Mesothelial cell of epicardium (in vitro differentiated cells): Measurements from ENCODE around the gene ARHGAP25. TPM values are rescaled to one million over a fixed set of nuclear protein-coding genes. Genes with fewer than 3 reads are reported as not detected.

Source experiments
- DNase-seq, 2 experiments: peaks; one replicate each; pipeline ENCODE4 v3.0.0; 2021; ENCODE audit warnings: low spot score in 2 of 2; ENCODE audit not compliant: unreplicated experiment in 2 of 2
- H3K27ac Mint-ChIP-seq: 2 replicates; pipeline ENCODE4 v1.8.0; 2021; ENCODE audit warnings: mixed read lengths
- H3K27me3 Mint-ChIP-seq: 2 replicates; pipeline ENCODE4 v1.8.0; 2021; ENCODE audit warnings: low read depth, mixed read lengths
- H3K36me3 Mint-ChIP-seq: 2 replicates; pipeline ENCODE4 v1.8.0; 2021; ENCODE audit warnings: mixed read lengths
- H3K4me1 Mint-ChIP-seq: 2 replicates; pipeline ENCODE4 v1.8.0; 2021; ENCODE audit warnings: mixed read lengths
- H3K4me3 Mint-ChIP-seq: 2 replicates; pipeline ENCODE4 v1.8.0; 2021; ENCODE audit warnings: mild to moderate bottlenecking, moderate library complexity, mixed read lengths
- H3K9me3 Mint-ChIP-seq: 2 replicates; pipeline ENCODE4 v1.8.0; 2021; ENCODE audit warnings: mixed read lengths
- total RNA-seq: library from RNA; stranded (reverse); gene quantifications from 3 replicates; pipeline ENCODE4 v1.2.1, GENCODE V29; 2021
- TF ChIP-seq, protein P1 (sequence below): fragments of 200-600 bp; sonication (generic); IDR thresholded peaks from one replicate; pipeline ENCODE4 v1.5.0; 2021; ENCODE audit warnings: antibody characterized with exemption; ENCODE audit not compliant: unreplicated experiment

ARHGAP25 gene
- total RNA-seq, 1 donor from 2014 or later, result 1.4 TPM

DNA sequence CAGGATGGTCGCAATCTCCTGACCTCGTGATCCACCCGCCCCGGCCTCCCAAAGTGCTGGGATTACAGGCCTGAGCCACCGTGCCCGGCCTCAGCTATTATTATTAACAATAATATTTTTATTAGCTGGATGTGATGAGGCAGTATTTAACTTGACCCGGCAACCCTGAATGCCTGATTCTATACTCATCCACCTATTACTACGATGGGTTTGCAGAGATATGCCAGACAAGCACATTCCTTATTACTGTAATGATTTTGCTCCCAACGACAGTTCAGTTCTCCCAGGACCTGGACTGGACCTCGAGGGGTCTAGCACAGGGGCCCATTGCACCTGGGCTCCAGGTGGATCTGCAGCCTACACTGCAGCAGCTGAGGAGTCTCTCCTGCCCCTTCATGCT lies 104.0 kb downstream of the ARHGAP25 start:
- Mint-ChIP-seq H3K27me3 (peaks cover 12% of the 10 kb centered on the region), H3K9me3 (peaks cover 4% of the 10 kb centered on the region), H3K4me1 (no peaks in the 10 kb centered on the region), H3K4me3 (no peak overlapping the region), H3K36me3 (no peaks in the 10 kb centered on the region), H3K27ac (no peak overlapping the region)
- DNase-seq, result no peak
- TF ChIP-seq, protein P1, sequence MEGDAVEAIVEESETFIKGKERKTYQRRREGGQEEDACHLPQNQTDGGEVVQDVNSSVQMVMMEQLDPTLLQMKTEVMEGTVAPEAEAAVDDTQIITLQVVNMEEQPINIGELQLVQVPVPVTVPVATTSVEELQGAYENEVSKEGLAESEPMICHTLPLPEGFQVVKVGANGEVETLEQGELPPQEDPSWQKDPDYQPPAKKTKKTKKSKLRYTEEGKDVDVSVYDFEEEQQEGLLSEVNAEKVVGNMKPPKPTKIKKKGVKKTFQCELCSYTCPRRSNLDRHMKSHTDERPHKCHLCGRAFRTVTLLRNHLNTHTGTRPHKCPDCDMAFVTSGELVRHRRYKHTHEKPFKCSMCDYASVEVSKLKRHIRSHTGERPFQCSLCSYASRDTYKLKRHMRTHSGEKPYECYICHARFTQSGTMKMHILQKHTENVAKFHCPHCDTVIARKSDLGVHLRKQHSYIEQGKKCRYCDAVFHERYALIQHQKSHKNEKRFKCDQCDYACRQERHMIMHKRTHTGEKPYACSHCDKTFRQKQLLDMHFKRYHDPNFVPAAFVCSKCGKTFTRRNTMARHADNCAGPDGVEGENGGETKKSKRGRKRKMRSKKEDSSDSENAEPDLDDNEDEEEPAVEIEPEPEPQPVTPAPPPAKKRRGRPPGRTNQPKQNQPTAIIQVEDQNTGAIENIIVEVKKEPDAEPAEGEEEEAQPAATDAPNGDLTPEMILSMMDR, result no peak

- Mint-ChIP-seq H3K27ac (no peak overlapping the region), H3K27me3 (peaks cover 16% of the 10 kb centered on the region), H3K9me3 (peaks cover 4% of the 10 kb centered on the region), H3K4me1 (no peaks in the 10 kb centered on the region), H3K4me3 (no peak overlapping the region), H3K36me3 (no peaks in the 10 kb centered on the region)
- no peak for DNase-seq
- TF ChIP-seq, protein P1, result no peak
These were observed 104.7 kb downstream of the ARHGAP25 start for GRCh38 chr2:68839260-68839833.

GRCh38 chr2:68845043-68845442 lies 110.4 kb downstream of the ARHGAP25 start:
- TF ChIP-seq, protein P1, result no peak
- DNase-seq, result no peak
- peaks cover 42% of the 10 kb centered on the region for H3K27me3 Mint-ChIP-seq
- H3K4me3 Mint-ChIP-seq, result no peak overlapping the region
- H3K9me3 Mint-ChIP-seq, result peaks cover 4% of the 10 kb centered on the region
- H3K27ac Mint-ChIP-seq, result no peak overlapping the region
- H3K4me1 Mint-ChIP-seq, result no peaks in the 10 kb centered on the region
- no peaks in the 10 kb centered on the region for H3K36me3 Mint-ChIP-seq

DNA sequence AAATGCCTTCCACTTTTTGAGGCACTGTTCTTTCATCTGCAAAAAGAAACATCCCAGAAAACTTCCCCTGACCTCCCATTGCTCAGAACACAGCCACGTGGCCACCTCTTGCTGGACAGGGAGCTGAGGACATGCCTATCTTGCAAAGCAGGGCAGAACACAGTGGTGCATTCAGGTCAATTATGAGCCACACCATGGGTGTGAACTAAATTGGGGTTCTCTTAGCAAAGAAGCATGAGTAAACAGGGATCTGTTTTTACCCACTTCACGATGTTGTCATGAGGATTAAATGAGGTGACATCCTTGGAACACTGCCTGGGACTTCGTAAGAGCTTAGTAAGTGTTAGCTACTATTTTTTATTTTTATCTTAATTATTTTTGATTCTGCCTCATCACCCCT lies 111.5 kb downstream of the ARHGAP25 start:
- H3K4me3 Mint-ChIP-seq, result no peak overlapping the region
- H3K36me3 Mint-ChIP-seq, result no peaks in the 10 kb centered on the region
- H3K27me3 Mint-ChIP-seq, result peaks cover 42% of the 10 kb centered on the region
- TF ChIP-seq, protein P1, result no peak
- peaks cover 6% of the 10 kb centered on the region for H3K4me1 Mint-ChIP-seq
- peaks cover 4% of the 10 kb centered on the region for H3K9me3 Mint-ChIP-seq
- H3K27ac Mint-ChIP-seq, result no peak overlapping the region
- DNase-seq, result no peak

- no peak overlapping the region for H3K4me3 Mint-ChIP-seq
- H3K27ac Mint-ChIP-seq, result no peak overlapping the region
- no peak for DNase-seq
- peaks cover 42% of the 10 kb centered on the region for H3K27me3 Mint-ChIP-seq
- H3K4me1 Mint-ChIP-seq, result peaks cover 6% of the 10 kb centered on the region
- TF ChIP-seq, protein P1, result no peak
- peaks cover 4% of the 10 kb centered on the region for H3K9me3 Mint-ChIP-seq
- H3K36me3 Mint-ChIP-seq, result no peaks in the 10 kb centered on the region
These were observed 113.1 kb downstream of the ARHGAP25 start for GRCh38 chr2:68847751-68848150.
